Testis (tissue), 3 donors: ENCODE results near the gene RIN2. TPM values are rescaled to one million over a fixed set of nuclear protein-coding genes. Genes with fewer than 3 reads are reported as not detected.

Experiments used
- DNase-seq: peaks from one replicate; pipeline ENCODE4 v3.0.0-alpha.2; 2019
- H3K27ac ChIP-seq, 2 donors: fragments of 200-600 bp; sonication (generic); one replicate each; pipeline ENCODE4 v1.5.1; 2019
- H3K27me3 ChIP-seq: fragments of 200-600 bp; sonication (generic); one replicate; pipeline ENCODE4 v1.5.1; 2019
- H3K36me3 ChIP-seq: fragments of 200-600 bp; sonication (generic); one replicate; pipeline ENCODE4 v1.5.1; 2017; ENCODE audit warnings: low read depth; ENCODE audit errors: missing control alignments
- H3K4me1 ChIP-seq: fragments of 200-600 bp; sonication (generic); one replicate; pipeline ENCODE4 v1.5.1; 2019
- H3K4me3 ChIP-seq, 2 donors: fragments of 200-600 bp; sonication (generic); one replicate each; pipeline ENCODE4 v1.5.1; 2017 to 2019
- H3K9me3 ChIP-seq: fragments of 200-600 bp; sonication (generic); one replicate; pipeline ENCODE4 v1.5.1; 2017
- POLR2A ChIP-seq: fragments of 450-650 bp; IDR thresholded peaks from one replicate; pipeline ENCODE4 v1.6.1; 2017; ENCODE audit warnings: antibody characterized with exemption, mild to moderate bottlenecking, moderate library complexity
- WGBS, 2 donors: methylation state at CpG; one replicate each; pipeline ENCODE4 v1.1.5; 2018; 5-methylcytosine and 5-hydroxymethylcytosine counted together
- intact Hi-C: fragments of 100-400 bp; cut with DNase I; formaldehyde crosslinking; loops from one replicate; pipeline ENCODE4 v1.15.1; 2023; ENCODE audit warnings: low total_unique reads
- polyA plus RNA-seq: library from polyadenylated mRNA; stranded (reverse); fragments of 350-450 nt; fragmentation: Illumina TruSeq; extraction: RNeasy Lipid Tissue Mini Kit (QIAGEN cat#74804); gene quantifications from one replicate; pipeline ENCODE4 v1.2.3, GENCODE V29; 2014; ENCODE audit warnings: low read depth, low replicate concordance; ENCODE audit not compliant: insufficient read depth
- total RNA-seq, 2 donors: library from RNA; depleted of rRNA; stranded (reverse); fragments of >200 nt; gene quantifications; one replicate each; pipeline ENCODE4 v1.2.3, GENCODE V29; 2016
- TF ChIP-seq, protein P1 (sequence below), 3 experiments: fragments of 450-650 bp in 2 of 3; fragments of 200-600 bp in 1 of 3; sonication (generic) in 1 of 3; IDR thresholded peaks; one replicate each; pipeline ENCODE4 v1.5.1; 2016 to 2019; ENCODE audit warnings: antibody characterized with exemption in 3 of 3, mild to moderate bottlenecking in 2 of 3, moderate library complexity in 1 of 3

RIN2 gene
- total and polyA plus RNA-seq, 3 donors from 2014 or later, result 9.1 to 29.2 (median 16.0) TPM

DNA sequence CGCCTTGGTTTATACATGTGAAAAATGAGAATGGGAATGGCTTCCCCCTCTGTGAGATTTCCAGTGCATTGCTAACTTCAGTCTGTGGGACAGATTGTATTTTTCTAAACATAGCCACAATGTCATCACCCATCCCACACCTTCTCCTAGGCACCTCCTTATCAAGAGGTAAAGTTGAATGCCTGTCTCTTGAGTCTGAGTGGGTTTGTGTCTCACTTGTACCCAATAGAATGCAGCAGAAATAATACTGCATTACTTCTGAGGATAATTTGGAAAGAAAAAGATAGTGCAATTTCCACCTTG lies 27.9 kb downstream of the RIN2 start:
- 98 to 100% methylated on average over 1 of the region's 1 CpG for WGBS, 2 donors
- TF ChIP-seq, protein P1, sequence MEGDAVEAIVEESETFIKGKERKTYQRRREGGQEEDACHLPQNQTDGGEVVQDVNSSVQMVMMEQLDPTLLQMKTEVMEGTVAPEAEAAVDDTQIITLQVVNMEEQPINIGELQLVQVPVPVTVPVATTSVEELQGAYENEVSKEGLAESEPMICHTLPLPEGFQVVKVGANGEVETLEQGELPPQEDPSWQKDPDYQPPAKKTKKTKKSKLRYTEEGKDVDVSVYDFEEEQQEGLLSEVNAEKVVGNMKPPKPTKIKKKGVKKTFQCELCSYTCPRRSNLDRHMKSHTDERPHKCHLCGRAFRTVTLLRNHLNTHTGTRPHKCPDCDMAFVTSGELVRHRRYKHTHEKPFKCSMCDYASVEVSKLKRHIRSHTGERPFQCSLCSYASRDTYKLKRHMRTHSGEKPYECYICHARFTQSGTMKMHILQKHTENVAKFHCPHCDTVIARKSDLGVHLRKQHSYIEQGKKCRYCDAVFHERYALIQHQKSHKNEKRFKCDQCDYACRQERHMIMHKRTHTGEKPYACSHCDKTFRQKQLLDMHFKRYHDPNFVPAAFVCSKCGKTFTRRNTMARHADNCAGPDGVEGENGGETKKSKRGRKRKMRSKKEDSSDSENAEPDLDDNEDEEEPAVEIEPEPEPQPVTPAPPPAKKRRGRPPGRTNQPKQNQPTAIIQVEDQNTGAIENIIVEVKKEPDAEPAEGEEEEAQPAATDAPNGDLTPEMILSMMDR (IDR thresholded peaks at IDR 0.05), result no peak
- TF ChIP-seq POLR2A, result no peak
- H3K4me3 ChIP-seq, result no peak overlapping the region
- no peaks in the 10 kb centered on the region for H3K9me3 ChIP-seq
- H3K27me3 ChIP-seq, result no peaks in the 10 kb centered on the region
- no peak overlapping the region for H3K27ac ChIP-seq
- H3K4me1 ChIP-seq, result peaks cover 10% of the 10 kb centered on the region
- intact Hi-C loops, result loop anchor here (10.0 kb wide), 1 partner anchor 209 kb away; no protein-coding TSS in a partner anchor
- DNase-seq, result no peak
- H3K36me3 ChIP-seq, result no peaks in the 10 kb centered on the region

DNA sequence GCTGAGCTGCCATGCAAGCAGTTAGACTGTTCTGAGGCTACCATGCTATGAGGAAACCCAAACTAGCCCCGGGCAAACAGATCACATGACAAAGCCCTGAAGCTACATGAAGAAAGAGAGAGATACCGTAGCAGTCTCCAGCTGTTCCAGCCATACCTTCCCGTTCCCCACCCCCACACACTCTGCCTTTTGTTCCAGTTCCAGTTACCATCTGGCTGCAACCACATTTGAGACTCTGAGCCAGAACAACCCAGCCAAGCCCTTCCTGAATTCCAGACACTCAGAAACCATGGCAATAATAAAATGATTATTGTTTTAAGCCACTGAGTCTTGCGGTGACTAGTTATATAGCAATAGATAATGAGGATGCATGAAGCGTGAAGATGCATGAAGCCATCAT lies 28.3 kb downstream of the RIN2 start:
- Histone ChIP-seq H3K36me3 (no peaks in the 10 kb centered on the region), H3K4me3 (no peak overlapping the region), H3K9me3 (no peaks in the 10 kb centered on the region), H3K27ac (no peak overlapping the region), H3K4me1 (peaks cover 10% of the 10 kb centered on the region), H3K27me3 (no peaks in the 10 kb centered on the region)
- TF ChIP-seq POLR2A, result no peak
- TF ChIP-seq, protein P1 (IDR thresholded peaks at IDR 0.05), result no peak
- no peak for DNase-seq
- intact Hi-C loops, result loop anchor here (10.0 kb wide), 1 partner anchor 208 kb away; no protein-coding TSS in a partner anchor
- WGBS, 2 donors, result 45 to 57% methylated on average over 5 of the region's 5 CpGs

DNA sequence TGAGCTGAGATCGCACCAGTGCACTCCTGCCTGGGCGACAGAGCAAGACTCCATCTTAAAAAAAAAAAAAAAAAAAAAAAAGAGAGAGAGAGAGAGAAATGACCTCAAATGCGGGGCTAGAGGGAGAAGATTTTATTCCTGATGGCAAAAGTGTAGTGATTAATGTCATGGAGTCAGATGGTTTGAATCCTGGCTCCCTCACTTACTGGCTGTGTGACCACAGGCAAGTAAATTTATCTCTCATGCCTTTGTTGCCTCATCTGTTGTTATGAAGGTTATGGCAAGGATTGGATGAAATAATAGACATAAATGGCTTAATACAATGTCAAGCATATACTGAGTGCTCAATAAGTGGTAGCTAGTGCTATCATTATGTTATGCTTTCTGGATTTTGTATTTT lies 29.3 kb downstream of the RIN2 start:
- intact Hi-C loops, result loop anchor here (10.0 kb wide), 1 partner anchor 207 kb away; no protein-coding TSS in a partner anchor
- H3K4me1 ChIP-seq, result peaks cover 10% of the 10 kb centered on the region
- H3K9me3 ChIP-seq, result no peaks in the 10 kb centered on the region
- 96 to 100% methylated on average over 3 of the region's 3 CpGs for WGBS, 2 donors
- H3K4me3 ChIP-seq, result no peak overlapping the region
- H3K27ac ChIP-seq, result no peak overlapping the region
- no peak for DNase-seq
- TF ChIP-seq POLR2A, result no peak
- TF ChIP-seq, protein P1 (IDR thresholded peaks at IDR 0.05), result no peak
- no peaks in the 10 kb centered on the region for H3K27me3 ChIP-seq
- H3K36me3 ChIP-seq, result no peaks in the 10 kb centered on the region

DNA sequence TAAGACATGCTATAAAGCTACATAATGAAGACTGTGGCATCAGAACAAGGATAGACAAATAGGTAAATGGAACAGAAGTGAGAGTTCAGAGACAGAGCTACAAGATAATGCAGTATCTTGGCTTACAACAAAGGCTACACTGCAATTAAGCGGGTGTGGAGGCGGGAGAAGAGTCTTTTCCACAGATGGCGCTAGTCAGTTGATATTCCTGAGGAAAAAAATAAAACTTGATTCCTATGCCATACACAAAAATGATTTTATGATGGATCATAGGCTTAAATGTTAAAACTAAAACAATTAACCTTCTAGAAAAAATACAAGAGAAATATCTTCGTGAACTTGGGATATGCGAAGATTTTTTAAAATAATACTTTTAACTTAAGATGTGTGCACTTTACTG lies 31.0 kb downstream of the RIN2 start:
- Histone ChIP-seq H3K27ac (no peak overlapping the region), H3K36me3 (no peaks in the 10 kb centered on the region), H3K4me3 (no peak overlapping the region), H3K9me3 (no peaks in the 10 kb centered on the region), H3K4me1 (peaks cover 10% of the 10 kb centered on the region), H3K27me3 (no peaks in the 10 kb centered on the region)
- intact Hi-C loops, result loop anchor here (10.0 kb wide), 1 partner anchor 206 kb away; no protein-coding TSS in a partner anchor
- DNase-seq, result no peak
- TF ChIP-seq, protein P1 (IDR thresholded peaks at IDR 0.05), result no peak
- TF ChIP-seq POLR2A, result no peak
- 93 to 96% methylated on average over 5 of the region's 5 CpGs for WGBS, 2 donors

DNA sequence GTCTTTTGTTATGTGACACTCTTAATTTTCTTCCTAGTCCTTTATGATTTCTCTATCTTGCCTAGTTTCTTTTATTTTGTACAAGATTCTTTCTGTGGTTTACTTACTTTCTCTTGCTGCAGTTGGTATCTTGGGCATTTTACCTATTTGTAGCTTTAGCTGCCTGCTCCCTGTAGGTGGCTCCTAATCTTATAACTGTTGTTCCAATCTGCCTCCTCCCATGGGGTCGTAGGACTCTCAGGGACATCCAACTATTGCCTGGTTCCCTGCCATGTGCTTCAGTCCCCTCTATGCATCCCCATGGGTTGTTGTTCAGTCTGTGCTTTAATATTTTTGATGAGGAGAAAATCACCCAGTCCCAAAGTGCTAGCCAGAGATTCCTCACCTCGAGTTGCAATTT lies 31.4 kb downstream of the RIN2 start:
- no peak for DNase-seq
- Histone ChIP-seq H3K9me3 (no peaks in the 10 kb centered on the region), H3K27me3 (no peaks in the 10 kb centered on the region), H3K4me3 (no peak overlapping the region), H3K27ac (no peak overlapping the region), H3K36me3 (no peaks in the 10 kb centered on the region), H3K4me1 (peaks cover 10% of the 10 kb centered on the region)
- 80 to 82% methylated on average over 2 of the region's 2 CpGs for WGBS, 2 donors
- intact Hi-C loops, result loop anchor here (10.0 kb wide), 1 partner anchor 205 kb away; no protein-coding TSS in a partner anchor
- no peak for TF ChIP-seq POLR2A
- TF ChIP-seq, protein P1 (IDR thresholded peaks at IDR 0.05), result no peak
